ENCODE measurements around the gene SORCS3. TPM values are rescaled to one million over a fixed set of nuclear protein-coding genes. Genes with fewer than 3 reads are reported as not detected.
A peak's percentile ranks its signal among the peaks of the same experiment; 100 is the strongest.

The SORCS3 gene
- total and polyA plus RNA-seq, 2 of the 13 experiments (the other 11 are each of a cell fraction or from before 2014, with no cell fraction given), result 0.07 TPM; not detected in 1

DNA sequence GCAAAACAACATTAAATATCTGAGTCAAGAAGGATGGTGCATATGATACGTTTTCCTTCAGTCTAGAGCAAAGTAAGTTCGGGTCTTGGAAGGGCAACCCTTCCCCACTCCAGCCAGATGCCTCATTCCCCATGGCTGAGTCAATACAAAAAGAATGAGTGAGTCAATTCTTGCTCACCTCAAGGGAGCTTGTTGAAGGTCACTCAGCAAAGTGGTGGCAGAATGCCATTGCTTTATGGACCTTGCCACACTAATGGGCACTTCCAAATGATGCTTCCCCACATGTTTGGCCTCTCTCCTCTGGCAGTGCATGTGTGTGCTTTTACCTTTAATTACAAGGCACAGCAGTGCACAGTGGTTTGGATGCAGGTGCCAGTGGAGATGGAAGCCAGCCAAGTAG is 296.5 kb downstream of the SORCS3 start:
- CTCF ChIA-PET (ENCODE audit: low intra/inter-chr PET ratio, low total read pairs), result no interaction called here
- FAIRE-seq, result no peak

DNA sequence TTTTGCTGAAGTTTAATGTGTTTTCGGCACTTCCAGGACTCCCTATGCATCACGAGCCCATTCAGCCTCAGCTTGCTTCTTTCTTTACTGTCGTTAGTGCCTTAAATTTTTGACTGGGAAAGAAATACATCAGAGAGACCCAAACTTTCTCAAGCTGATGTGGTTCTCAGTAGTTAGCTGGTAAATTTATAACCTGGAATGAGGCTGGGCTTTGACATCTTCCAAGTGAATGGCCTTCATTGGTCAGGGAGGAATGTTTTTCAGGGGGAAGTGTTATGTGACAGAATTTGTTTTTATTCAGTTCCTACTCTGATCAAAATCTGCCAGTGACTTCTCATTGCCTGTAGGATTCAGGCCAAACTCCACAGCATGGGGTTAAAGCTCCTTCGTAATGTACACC is 296.9 kb downstream of the SORCS3 start:
- H3K4me3 ChIP-seq (replicated peaks in 1 of 3; ENCODE audit: insufficient read depth in 1 of 3, low read depth in 2 of 3, low read length in 3 of 3), result no peak overlapping the region
- H3K9ac ChIP-seq (ENCODE audit: insufficient read depth, low read depth, low read length), result no peak overlapping the region
- ChIA-PET POLR2A (no interaction called here), CTCF (ENCODE audit: low intra/inter-chr PET ratio, low total read pairs) (no interaction called here)
- intact Hi-C loops (cut with micrococcal nuclease; ENCODE audit: unreplicated experiment) (no loop called here), in situ Hi-C loops (cut with HindIII; ENCODE audit: extremely low pct_ligation_motif_present, low pct_unique_long_range_greater_than_20kb) (no loop called here)
- FAIRE-seq, result no peak
- no peak for DNase-seq (ENCODE audit: low spot score)
- 1% methylated on average over 4 of the region's 4 CpGs for WGBS (ENCODE audit: low lambda C conversion rate)
- no peaks in the 10 kb centered on the region for H3K36me3 ChIP-seq (replicated peaks in 1 of 2; ENCODE audit: control insufficient read depth in 1 of 2, insufficient read depth in 2 of 2, low read length in 2 of 2)
- no peaks in the 10 kb centered on the region for H3K9me3 ChIP-seq (ENCODE audit: low read length)
- no peaks in the 10 kb centered on the region for H3K4me1 ChIP-seq (ENCODE audit: insufficient read depth, low read length)
- no peak overlapping the region for H2AFZ ChIP-seq (ENCODE audit: low read length)
- no peak for TF ChIP-seq ZFP36 (IDR thresholded peaks at IDR 0.05; ENCODE audit: borderline replicate concordance, low read depth, low read length, partially characterized antibody)
- no peak overlapping the region for H3K4me2 ChIP-seq (ENCODE audit: low read depth, low read length)
- no peaks in the 10 kb centered on the region for H3K27me3 ChIP-seq (ENCODE audit: control insufficient read depth in 1 of 2, insufficient read depth in 2 of 2, low read length in 2 of 2)
- H3K27ac ChIP-seq (ENCODE audit: extremely low read length, insufficient read depth, low read length), result no peak overlapping the region
- BruUV-seq (replicated peaks), result no TSS peak
- no peaks in the 10 kb centered on the region for H4K20me1 ChIP-seq (ENCODE audit: insufficient read depth, low read length)
- H3K79me2 ChIP-seq (ENCODE audit: insufficient read depth, low read length), result no peaks in the 10 kb centered on the region
- no peak for ATAC-seq

More for the DNA sequence above, 296.5 kb downstream of the SORCS3 start:
- intact Hi-C loops (cut with micrococcal nuclease; ENCODE audit: unreplicated experiment) (no loop called here), in situ Hi-C loops (cut with HindIII; ENCODE audit: extremely low pct_ligation_motif_present, low pct_unique_long_range_greater_than_20kb) (no loop called here)
- Histone ChIP-seq H4K20me1 (ENCODE audit: insufficient read depth, low read length) (no peaks in the 10 kb centered on the region), H3K27ac (ENCODE audit: extremely low read length, insufficient read depth, low read length) (no peak overlapping the region), H3K79me2 (ENCODE audit: insufficient read depth, low read length) (no peaks in the 10 kb centered on the region), H3K9me3 (ENCODE audit: low read length) (no peaks in the 10 kb centered on the region), H3K27me3 (ENCODE audit: control insufficient read depth in 1 of 2, insufficient read depth in 2 of 2, low read length in 2 of 2) (no peaks in the 10 kb centered on the region), H3K9ac (ENCODE audit: insufficient read depth, low read depth, low read length) (no peak overlapping the region), H3K4me1 (ENCODE audit: insufficient read depth, low read length) (no peaks in the 10 kb centered on the region), H3K4me3 (replicated peaks in 1 of 3; ENCODE audit: insufficient read depth in 1 of 3, low read depth in 2 of 3, low read length in 3 of 3) (no peak overlapping the region), H3K4me2 (ENCODE audit: low read depth, low read length) (no peak overlapping the region), H2AFZ (ENCODE audit: low read length) (no peak overlapping the region), H3K36me3 (replicated peaks in 1 of 2; ENCODE audit: control insufficient read depth in 1 of 2, insufficient read depth in 2 of 2, low read length in 2 of 2) (no peaks in the 10 kb centered on the region)
- POLR2A ChIA-PET, result no interaction called here
- BruUV-seq (replicated peaks), result no TSS peak
- TF ChIP-seq ZNF775 (CRISPR knock-in tag; IDR thresholded peaks at IDR 0.05; ENCODE audit: borderline replicate concordance), result no peak
- 0 out of 2 replicates have a peak, but pooled peaks have one; percentile 22 for TF ChIP-seq FOSL2 (CRISPR knock-in tag; IDR thresholded peaks at IDR 0.05)
- TF ChIP-seq, protein P1, sequence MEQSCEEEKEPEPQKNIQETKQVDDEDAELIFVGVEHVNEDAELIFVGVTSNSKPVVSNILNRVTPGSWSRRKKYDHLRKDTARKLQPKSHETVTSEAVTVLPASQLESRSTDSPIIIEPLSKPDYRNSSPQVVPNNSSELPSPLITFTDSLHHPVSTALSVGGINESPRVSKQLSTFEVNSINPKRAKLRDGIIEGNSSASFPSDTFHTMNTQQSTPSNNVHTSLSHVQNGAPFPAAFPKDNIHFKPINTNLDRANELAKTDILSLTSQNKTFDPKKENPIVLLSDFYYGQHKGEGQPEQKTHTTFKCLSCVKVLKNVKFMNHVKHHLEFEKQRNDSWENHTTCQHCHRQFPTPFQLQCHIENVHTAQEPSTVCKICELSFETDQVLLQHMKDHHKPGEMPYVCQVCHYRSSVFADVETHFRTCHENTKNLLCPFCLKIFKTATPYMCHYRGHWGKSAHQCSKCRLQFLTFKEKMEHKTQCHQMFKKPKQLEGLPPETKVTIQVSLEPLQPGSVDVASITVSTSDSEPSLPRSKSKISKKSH (CRISPR knock-in tag; IDR thresholded peaks at IDR 0.05; ENCODE audit: borderline replicate concordance), result no peak
- ATAC-seq (no peak), DNase-seq (ENCODE audit: low spot score) (peak; percentile 7)
- WGBS (ENCODE audit: low lambda C conversion rate), result 6% methylated on average over 2 of the region's 2 CpGs

All from HepG2 (cell line).